Activated T-cell treated with anti-CD3 and anti-CD28 coated beads for 4 hours (primary cell): Measurements from ENCODE around the gene MRPS34.
A peak's percentile ranks its signal among the peaks of the same experiment; 100 is the strongest.

Source experiments
- DNase-seq: peaks from one replicate; pipeline ENCODE4 v3.0.0-alpha.2; 2020

Gene MRPS34

GRCh38 chr16:1794221-1794871 lies 21.4 kb upstream of the MRPS34 start:
- DNase-seq, result no peak

GRCh38 chr16:1793578-1794220 lies 20.8 kb upstream of the MRPS34 start, which contains the start of gene IGFALS:
IGFALS (minus strand) TSS chr16:1793705; CDS start chr16:1793652, 53 bp downstream.
- no peak for DNase-seq

- DNase-seq, result no peak
These were observed 20.1 kb upstream of the MRPS34 start for GRCh38 chr16:1792836-1793577.

- DNase-seq, result no peak
These were observed 19.2 kb upstream of the MRPS34 start for GRCh38 chr16:1791943-1792812.

GRCh38 chr16:1791256-1791942 lies 18.5 kb upstream of the MRPS34 start:
- no peak for DNase-seq

- DNase-seq, result no peak
These were observed 17.8 kb upstream of the MRPS34 start for GRCh38 chr16:1790611-1791255.

GRCh38 chr16:1790261-1790610 lies 17.3 kb upstream of the MRPS34 start:
- no peak for DNase-seq

- DNase-seq, result no peak
These were observed 16.7 kb upstream of the MRPS34 start for GRCh38 chr16:1789643-1790045.

- DNase-seq, result no peak
These were observed 15.8 kb upstream of the MRPS34 start for GRCh38 chr16:1788708-1789100.

GRCh38 chr16:1788095-1788707 lies 15.3 kb upstream of the MRPS34 start:
- no peak for DNase-seq

GRCh38 chr16:1787322-1788094 lies 14.6 kb upstream of the MRPS34 start:
- no peak for DNase-seq

- DNase-seq, result no peak
These were observed 14.1 kb upstream of the MRPS34 start for GRCh38 chr16:1787056-1787321.

GRCh38 chr16:1786242-1787055 lies 13.5 kb upstream of the MRPS34 start:
- no peak for DNase-seq

- no peak for DNase-seq
These were observed 12.9 kb upstream of the MRPS34 start for GRCh38 chr16:1785846-1786170.

- no peak for DNase-seq
These were observed 12.3 kb upstream of the MRPS34 start for GRCh38 chr16:1784977-1785845.

- DNase-seq, result peak; percentile 89
These were observed 9.7 kb upstream of the MRPS34 start, which contains the start of the genes NUBP2 and SPSB3 for GRCh38 chr16:1782408-1783264. NUBP2 (plus strand) TSS chr16:1782960; CDS start chr16:1783021, 61 bp downstream. SPSB3 (minus strand) TSS chr16:1782571; CDS start chr16:1781483, 1,088 bp downstream.

- no peak for DNase-seq
These were observed 8.9 kb upstream of the MRPS34 start for GRCh38 chr16:1781758-1782407.
